ENCODE data around the gene KIF18B.

The KIF18B gene

DNA sequence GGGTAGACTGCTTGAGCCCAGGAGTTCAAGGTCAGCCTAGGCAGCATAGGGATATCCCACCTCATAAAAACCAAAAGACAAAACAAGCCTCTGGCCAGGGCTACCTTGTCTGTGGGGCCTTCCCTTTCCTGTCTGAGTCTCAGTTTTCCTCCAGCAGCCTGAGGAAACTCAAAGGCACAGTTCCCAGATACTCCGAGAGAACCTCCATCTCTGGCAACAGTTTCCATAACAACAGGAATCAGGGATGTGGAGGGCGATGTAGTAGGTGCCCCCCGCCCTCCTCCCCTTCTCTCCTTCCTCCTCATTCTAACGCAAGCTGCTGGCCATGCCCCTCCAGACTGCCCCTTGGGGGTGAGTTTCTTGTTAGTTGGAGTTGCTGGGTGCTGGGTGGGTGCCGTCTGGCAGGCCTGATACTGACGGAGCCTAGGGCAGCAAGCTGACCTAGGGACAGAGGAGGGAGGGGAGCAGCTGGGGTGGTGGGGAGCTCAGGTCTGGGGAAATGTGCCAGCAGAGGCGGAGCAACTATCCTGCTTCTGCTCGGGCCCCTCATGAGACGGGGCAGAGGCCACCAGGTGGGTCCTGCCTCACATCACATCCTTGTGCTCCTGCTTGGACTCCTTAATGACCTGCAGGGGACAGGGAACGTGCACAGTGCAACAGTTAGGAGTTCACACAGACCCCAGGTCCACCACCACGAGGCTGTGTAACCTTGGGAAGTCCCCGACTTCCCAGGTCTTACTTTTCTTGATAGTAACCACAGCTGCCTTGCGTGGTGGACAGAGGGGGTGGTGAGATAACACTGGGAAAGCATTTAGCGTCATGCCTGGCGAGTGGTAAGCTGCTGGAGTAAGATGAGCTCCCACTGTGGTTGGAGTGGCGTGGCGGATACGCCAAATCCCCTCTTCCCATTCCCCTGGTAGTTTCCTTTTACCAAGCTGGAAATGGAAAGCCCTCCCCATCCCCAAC is 40.5 kb downstream of the KIF18B start:
- TF ChIP-seq, protein P1, sequence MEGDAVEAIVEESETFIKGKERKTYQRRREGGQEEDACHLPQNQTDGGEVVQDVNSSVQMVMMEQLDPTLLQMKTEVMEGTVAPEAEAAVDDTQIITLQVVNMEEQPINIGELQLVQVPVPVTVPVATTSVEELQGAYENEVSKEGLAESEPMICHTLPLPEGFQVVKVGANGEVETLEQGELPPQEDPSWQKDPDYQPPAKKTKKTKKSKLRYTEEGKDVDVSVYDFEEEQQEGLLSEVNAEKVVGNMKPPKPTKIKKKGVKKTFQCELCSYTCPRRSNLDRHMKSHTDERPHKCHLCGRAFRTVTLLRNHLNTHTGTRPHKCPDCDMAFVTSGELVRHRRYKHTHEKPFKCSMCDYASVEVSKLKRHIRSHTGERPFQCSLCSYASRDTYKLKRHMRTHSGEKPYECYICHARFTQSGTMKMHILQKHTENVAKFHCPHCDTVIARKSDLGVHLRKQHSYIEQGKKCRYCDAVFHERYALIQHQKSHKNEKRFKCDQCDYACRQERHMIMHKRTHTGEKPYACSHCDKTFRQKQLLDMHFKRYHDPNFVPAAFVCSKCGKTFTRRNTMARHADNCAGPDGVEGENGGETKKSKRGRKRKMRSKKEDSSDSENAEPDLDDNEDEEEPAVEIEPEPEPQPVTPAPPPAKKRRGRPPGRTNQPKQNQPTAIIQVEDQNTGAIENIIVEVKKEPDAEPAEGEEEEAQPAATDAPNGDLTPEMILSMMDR (IDR thresholded peaks at IDR 0.05; ENCODE audit: insufficient read depth, missing control alignments), result no peak
- no peak for FAIRE-seq
- no peak for DNase-seq (ENCODE audit: insufficient read length, low spot score)

DNA sequence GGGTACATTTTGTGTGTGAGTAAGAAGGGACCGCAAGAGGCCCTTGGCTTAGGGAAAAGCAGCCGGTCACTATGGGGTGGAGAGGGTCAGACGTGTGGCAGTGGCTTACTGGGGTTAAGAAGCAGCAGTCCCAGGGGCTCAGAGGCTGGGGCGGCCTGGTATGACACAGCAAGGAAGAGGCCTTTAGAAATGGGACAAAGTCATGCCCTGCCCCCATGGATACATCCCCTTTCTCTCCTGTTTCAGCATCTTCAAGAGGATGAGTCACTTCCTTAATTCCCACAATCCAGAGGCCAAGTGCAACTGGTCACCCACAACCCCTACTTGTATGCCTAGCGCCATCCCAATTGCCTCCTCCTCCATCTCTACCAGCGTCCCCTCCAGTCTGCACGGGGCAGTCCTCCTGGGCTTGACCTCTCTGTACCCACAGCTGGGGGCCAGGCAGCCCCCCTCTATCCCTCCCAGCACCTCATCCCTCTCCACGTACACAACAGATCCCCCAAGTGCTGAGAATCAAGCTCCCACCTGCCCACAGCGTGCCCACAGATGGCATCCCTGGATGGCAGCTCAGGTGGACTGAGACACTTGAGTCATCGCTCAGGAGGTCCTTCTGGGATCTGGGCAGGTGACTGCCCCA is 41.4 kb downstream of the KIF18B start:
- DNase-seq (ENCODE audit: insufficient read length, low spot score) (no peak), FAIRE-seq (no peak)
- TF ChIP-seq, protein P1 (IDR thresholded peaks at IDR 0.05; ENCODE audit: insufficient read depth, missing control alignments), result no peak

DNA sequence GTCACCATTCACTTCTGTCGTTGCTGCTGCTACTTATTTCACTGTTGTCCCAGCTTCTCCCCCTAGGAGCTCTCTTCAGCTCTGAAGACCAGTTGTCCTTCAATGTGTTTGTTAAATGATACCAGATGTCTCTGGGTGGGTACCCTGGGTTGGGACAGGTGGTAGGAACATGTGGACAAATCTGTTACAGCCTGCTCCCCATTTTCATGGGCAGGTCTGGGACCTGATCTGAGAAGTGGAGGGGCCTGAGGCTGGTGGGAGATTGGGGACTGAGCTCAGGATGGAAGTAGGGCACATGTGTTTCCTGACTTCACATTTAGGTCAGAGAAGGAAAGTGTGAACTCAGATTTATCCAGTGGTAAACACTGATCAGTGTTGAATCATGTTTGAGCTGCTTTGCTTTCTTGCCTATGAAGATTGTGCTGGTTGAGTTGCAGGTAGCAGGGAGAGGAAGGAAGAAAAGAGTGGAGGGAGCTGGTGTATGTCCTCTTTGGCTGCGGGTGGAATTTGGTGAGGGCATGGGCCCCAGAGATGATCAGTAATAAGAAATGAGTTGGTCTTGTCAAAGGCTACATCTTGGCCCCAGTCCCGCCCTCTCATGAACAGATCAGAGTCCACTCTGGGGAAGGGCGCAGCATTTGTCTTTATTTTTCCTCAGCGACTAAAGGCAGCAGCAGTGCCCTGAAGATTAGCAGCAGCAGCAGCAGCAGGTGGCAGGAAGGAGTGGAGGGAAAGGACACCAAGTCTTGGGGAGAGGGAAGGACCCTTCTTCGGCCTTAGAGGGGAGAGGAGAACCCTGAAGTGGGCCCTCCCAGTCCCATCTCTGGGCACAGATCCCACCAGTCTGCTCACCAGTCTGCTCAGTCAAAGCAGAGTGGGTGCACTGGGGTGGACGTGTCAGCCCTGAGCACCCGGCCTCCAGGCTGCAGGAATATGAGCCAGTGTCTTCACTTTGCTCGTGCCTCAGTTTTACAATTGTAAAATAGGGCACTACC is 42.3 kb downstream of the KIF18B start:
- TF ChIP-seq, protein P1 (IDR thresholded peaks at IDR 0.05; ENCODE audit: insufficient read depth, missing control alignments), result no peak
- DNase-seq (ENCODE audit: insufficient read length, low spot score), result no peak
- FAIRE-seq, result no peak

DNA sequence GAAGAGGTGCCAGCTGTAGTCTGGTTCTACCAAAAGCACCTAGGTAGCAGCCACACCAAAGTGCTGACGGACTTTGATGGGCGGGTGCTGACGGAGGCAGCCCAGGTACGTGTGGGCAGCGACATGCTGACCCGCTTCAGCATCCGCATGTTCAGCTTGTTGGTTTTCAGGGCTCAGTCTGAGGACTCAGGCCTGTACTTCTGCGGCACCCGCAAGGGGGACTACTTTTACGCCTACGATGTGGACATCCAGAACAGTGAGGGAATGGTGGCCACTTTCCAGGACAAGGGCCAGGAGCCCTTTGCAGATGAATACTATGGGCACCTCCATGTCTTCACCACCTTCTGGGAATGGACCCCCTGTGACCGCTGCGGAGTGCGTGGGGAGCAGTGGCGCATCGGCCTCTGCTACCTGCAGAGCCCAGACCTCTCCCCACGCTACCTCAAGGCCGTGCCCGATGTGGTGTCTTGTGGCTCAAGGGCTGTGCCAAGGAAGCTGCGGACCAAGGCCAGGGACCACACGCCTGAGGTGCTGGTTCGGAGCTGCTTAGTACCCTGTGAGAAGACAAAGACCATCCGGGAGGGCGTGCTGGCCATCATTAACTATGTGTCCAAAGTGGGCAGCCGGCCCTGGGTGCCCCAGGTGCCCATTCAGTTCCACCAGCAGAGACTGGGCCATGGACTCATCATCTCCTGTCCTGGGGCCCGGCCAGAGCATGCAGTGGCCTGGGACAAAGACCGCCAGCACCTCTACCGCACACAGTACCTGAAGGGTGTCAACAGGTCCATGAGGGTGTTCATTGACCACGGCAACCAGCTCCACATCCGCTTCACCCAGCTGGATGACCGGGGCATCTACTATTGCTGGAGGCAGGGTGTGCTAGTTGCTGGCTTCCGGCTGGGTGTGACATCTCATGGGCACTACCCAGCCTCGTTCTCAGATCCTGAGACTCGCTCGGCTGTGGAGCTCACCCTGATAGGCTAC is 43.3 kb downstream of the KIF18B start:
- TF ChIP-seq, protein P1 (IDR thresholded peaks at IDR 0.05; ENCODE audit: insufficient read depth, missing control alignments), result no peak
- DNase-seq (ENCODE audit: insufficient read length, low spot score) (no peak), FAIRE-seq (no peak)

DNA sequence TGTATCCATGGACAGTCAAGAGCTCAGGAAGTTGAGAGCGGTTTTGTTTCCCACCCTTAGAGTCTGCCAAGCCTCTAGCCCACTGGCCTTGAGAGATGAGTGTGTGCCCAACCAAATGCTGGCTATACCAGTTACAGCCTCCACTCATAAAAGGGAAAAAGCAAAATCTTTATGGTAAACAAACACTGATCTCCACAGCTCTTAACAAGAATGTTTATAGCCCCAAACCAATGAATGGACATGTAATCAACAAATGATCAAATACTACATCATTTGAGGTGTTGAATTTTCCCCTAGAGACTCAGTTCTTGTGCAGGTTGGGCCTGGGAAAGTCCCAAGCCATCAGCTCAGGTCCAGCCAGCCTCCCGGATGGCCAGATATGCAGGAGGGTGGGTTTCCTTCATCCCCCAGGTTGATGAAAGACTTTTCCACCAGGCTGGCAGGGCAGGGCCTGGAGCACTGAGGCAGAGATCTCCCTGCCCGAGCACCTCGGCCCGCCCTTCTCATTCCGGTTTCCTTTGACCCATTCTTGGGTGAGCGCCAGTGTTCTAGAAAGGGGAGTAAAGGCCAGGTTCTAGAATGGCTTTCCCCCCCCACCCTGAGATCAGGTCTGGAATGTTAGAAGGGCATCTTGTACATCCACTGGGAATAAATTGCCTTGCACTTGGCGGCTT is 44.4 kb downstream of the KIF18B start:
- FAIRE-seq (no peak), DNase-seq (ENCODE audit: insufficient read length, low spot score) (no peak)
- TF ChIP-seq, protein P1 (IDR thresholded peaks at IDR 0.05; ENCODE audit: insufficient read depth, missing control alignments), result no peak
